MG63 (cell line): Measurements from ENCODE around the gene HSPA1B. TPM values are rescaled to one million over a fixed set of nuclear protein-coding genes. Genes with fewer than 3 reads are reported as not detected.
"Not testable (repeated sequence)": the region's sequence is repeated elsewhere in the genome, so short reads cannot be mapped to it uniquely, and the experiment has no call there.

Experiments used
- DNase-seq: peaks from one replicate; pipeline ENCODE4 v3.0.0-alpha.2; 2020
- H3K27me3 ChIP-seq: fragments of 250-450 bp; sonication (Bioruptor Pico); 2 replicates; pipeline ENCODE4 v1.5.1; 2020; ENCODE audit warnings: mild to moderate bottlenecking, moderate library complexity
- H3K36me3 ChIP-seq: fragments of 250-450 bp; sonication (Bioruptor Pico); 2 replicates; pipeline ENCODE4 v1.5.1; 2020; ENCODE audit warnings: mild to moderate bottlenecking, moderate library complexity
- H3K4me3 ChIP-seq: fragments of 250-450 bp; sonication (Bioruptor Pico); 2 replicates; pipeline ENCODE4 v1.5.1; 2020; ENCODE audit warnings: mild to moderate bottlenecking, moderate library complexity
- H3K9me3 ChIP-seq: fragments of 250-450 bp; sonication (Bioruptor Pico); 2 replicates; pipeline ENCODE4 v1.5.1; 2020; ENCODE audit warnings: mild to moderate bottlenecking, moderate library complexity
- total RNA-seq: library from RNA; depleted of rRNA; stranded (reverse); fragments of >200 nt; shearing (Covaris generic); gene quantifications from 2 replicates; pipeline ENCODE4 v1.2.3, GENCODE V29; 2014; ENCODE audit warnings: low replicate concordance

HSPA1B gene
- total RNA-seq, 1 experiment from 2014 or later, result 72.1 TPM

DNA sequence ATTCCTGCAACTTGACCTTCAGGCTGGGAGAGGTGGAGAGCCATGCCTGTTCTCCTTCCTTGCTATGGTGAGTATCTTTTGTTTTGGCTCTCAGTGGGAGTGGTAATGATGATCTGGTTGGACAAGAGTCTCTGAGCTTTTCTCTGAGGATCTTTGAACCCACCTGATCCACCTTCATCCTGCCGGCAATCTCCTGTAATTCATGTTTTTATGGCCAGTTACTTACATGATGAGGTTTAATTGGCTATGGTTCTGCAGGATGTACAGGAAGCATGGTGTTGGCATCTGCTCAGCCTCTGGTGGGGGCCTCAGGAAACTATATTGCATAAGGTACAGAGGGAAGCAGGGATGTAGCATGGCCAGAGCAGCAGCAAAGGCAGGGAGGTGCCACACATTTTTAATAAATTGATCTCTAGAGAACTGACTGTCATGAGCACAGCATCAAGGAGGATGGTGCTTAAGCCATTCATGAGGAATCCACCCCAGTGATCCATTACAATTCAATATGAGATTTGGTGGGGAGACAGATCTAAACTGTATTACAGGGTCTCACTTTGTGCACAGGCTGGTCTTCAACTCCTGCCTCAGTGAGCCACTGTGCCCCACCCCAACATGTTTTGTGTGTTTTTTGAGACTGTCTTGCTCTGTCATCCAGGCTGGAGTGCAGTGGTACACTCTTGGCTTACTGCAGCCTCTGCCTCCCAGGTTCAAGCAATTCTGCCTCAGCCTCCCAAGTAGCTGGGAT is 10.0 kb downstream of the HSPA1B start:
- H3K36me3 ChIP-seq, result peaks cover 64% of the 10 kb centered on the region
- no peak for DNase-seq
- no peaks in the 10 kb centered on the region for H3K27me3 ChIP-seq
- H3K9me3 ChIP-seq, result no peaks in the 10 kb centered on the region
- H3K4me3 ChIP-seq, result peak overlapping the region; percentile 91

DNA sequence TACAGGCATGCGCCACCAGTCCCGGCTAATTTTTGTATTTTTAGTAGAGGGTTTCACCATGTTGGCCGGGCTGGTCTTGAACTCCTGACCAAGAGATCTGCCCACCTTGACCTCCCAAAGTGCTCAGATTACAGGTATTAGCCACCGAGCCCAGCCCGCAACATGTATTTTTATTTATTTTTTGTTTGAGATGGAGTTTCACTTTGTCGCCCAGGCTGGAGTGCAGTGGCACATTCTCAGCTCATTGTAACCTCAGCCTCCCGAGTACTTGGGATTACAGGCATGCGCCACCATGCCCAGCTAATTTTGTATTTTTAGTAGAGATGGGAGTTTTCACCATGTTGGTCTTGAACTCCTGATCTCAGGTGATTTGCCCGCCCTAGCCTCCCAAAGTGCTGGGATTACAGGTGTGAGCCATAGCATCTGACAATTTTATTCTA is 10.6 kb downstream of the HSPA1B start:
- Histone ChIP-seq H3K4me3 (peak overlapping the region; percentile 91), H3K36me3 (peaks cover 67% of the 10 kb centered on the region)
- not testable (repeated sequence) for DNase-seq, H3K27me3 ChIP-seq, H3K9me3 ChIP-seq

DNA sequence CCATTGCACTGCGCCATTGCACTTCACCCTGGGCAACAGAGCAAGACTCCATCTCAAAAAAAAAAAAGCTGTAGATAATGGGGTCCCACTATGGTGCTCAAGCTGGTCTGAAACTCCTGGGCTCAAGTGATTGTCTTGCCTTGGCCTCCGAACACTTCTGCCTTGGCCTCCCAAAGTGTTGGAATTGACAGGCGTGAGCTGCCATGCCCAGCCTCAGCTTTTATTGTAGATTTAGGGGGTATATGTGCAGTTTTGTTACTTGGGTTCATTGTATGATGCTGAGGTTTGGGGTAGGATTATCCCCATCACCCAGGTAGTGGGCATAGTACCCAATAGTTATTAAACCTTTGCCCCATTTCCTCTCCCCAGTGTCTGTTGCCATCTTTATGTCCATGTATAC is 11.4 kb downstream of the HSPA1B start:
- Histone ChIP-seq H3K36me3 (peaks cover 70% of the 10 kb centered on the region), H3K9me3 (no peaks in the 10 kb centered on the region), H3K27me3 (no peaks in the 10 kb centered on the region), H3K4me3 (peak overlapping the region; percentile 91; the same call in 1 of the 2 replicates)
- no peak for DNase-seq

- H3K36me3 ChIP-seq, result peaks cover 70% of the 10 kb centered on the region
- not testable (repeated sequence) for H3K9me3 ChIP-seq, H3K27me3 ChIP-seq, H3K4me3 ChIP-seq, DNase-seq
Observed at GRCh38 chr6:31839779-31840126, 12.2 kb downstream of the HSPA1B start.

DNA sequence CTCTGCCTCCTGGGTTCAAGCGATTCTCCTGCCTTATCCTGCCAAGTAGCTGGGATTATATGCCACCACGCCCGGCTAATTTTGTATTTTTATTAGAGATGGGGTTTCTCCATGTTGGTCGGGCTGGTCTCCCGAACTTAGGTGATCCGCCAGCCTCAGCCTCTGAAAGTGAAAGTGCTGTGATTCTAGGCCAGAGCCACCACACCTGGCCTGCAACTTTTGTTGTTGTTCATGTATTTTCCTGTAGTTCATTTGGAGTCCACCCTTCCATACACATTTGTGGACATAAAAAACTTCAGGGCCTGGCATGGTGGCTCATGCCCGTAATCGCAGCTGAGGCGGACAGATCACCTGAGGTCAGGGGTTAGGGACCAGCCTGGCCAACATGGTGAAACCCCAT is 14.5 kb downstream of the HSPA1B start:
- Histone ChIP-seq H3K27me3 (no peaks in the 10 kb centered on the region), H3K4me3 (no peak overlapping the region), H3K9me3 (no peaks in the 10 kb centered on the region), H3K36me3 (peaks cover 56% of the 10 kb centered on the region)
- DNase-seq, result no peak

- H3K9me3 ChIP-seq, result no peaks in the 10 kb centered on the region
- DNase-seq, result no peak
- H3K27me3 ChIP-seq, result no peaks in the 10 kb centered on the region
- H3K36me3 ChIP-seq, result peaks cover 32% of the 10 kb centered on the region
- no peak overlapping the region for H3K4me3 ChIP-seq
Observed at GRCh38 chr6:31844507-31844906, 17.0 kb downstream of the HSPA1B start.

DNA sequence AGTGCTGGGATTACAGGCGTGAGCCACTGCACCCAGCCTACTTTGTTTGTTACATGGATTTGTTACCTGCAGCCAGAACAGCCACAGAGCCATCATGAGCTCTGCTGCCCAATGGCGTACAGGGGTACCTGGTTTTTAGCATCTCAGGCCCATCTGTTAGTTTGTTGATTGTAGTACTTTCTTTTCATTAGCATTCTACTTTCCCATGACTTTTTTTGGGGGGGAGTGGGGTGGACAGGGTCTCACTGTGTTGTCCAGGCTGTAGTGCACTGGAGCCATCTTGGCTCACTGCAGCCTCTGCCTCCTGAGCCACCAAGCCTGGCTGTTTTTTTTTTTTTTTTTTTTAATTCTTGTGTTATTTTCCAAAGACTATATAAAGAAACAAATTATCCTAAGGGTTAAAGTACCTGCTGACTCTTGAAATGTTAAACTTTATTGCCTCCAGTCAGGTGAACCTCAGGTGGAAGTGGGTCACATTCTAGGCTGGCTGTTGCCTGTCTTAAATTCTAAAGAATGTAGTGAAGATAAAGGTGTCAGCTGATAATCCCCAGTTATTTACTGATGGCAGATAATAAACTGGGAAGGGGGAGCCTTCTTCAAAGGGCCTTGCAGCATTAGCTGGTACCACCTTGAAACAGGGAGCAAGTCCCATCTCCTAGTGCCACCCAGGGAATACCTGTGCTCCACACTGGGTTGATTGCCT is 19.9 kb downstream of the HSPA1B start:
- Histone ChIP-seq H3K27me3 (no peaks in the 10 kb centered on the region), H3K36me3 (peaks cover 6% of the 10 kb centered on the region; the same call in 1 of the 2 replicates), H3K4me3 (no peak overlapping the region), H3K9me3 (no peaks in the 10 kb centered on the region)
- no peak for DNase-seq

GRCh38 chr6:31850765-31851484 is 23.4 kb downstream of the HSPA1B start:
- no peak overlapping the region for H3K4me3 ChIP-seq
- DNase-seq, result no peak
- H3K36me3 ChIP-seq, result no peaks in the 10 kb centered on the region
- no peaks in the 10 kb centered on the region for H3K27me3 ChIP-seq
- H3K9me3 ChIP-seq, result no peaks in the 10 kb centered on the region

GRCh38 chr6:31851485-31851832 is 23.9 kb downstream of the HSPA1B start:
- H3K27me3 ChIP-seq, result no peaks in the 10 kb centered on the region
- H3K36me3 ChIP-seq, result no peaks in the 10 kb centered on the region
- H3K9me3 ChIP-seq, result no peaks in the 10 kb centered on the region
- DNase-seq, result no peak
- no peak overlapping the region for H3K4me3 ChIP-seq

DNA sequence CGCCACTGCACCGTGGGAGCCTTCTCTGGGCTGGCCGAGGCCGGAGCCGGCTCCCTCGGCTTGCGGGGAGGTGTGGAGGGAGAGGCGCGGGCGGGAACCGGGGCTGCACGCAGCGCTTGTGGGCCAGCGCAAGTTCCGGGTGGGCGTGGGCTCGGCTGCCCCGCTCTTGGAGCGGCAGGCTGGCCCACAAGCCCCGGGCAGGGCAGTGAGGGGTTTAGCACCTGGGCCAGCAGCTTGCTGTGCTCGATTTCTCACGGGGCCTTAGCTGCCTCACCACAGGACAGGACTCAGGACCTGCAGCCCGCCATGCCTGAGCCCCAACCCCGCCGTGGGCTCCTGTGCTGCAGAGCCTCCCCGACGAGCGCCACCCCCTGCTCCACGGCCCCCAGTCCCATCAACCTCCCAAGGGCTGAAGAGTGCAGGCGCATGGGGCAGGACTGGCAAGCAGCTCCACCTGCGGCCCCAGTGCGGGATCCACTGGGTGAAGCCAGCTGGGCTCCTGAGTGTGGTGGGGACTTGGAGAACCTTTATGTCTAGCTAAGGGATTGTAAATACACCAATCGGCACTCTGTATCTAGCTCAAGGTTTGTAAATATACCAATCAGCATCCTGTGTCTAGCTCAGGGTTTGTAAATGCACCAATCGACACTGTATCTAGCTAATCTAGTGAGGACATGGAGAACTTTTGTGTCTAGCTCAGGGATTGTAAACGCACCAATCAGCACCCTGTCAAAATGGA is 24.6 kb downstream of the HSPA1B start:
- not testable (repeated sequence) for H3K9me3 ChIP-seq, H3K4me3 ChIP-seq, H3K36me3 ChIP-seq, DNase-seq, H3K27me3 ChIP-seq

- not testable (repeated sequence) for H3K4me3 ChIP-seq, H3K27me3 ChIP-seq, H3K9me3 ChIP-seq, DNase-seq, H3K36me3 ChIP-seq
Observed at GRCh38 chr6:31857774-31858173, 30.2 kb downstream of the HSPA1B start.

- Histone ChIP-seq H3K4me3 (no peak overlapping the region), H3K36me3 (no peaks in the 10 kb centered on the region), H3K9me3 (no peaks in the 10 kb centered on the region), H3K27me3 (no peaks in the 10 kb centered on the region)
- no peak for DNase-seq
Observed at GRCh38 chr6:31858707-31859106, 31.2 kb downstream of the HSPA1B start.

DNA sequence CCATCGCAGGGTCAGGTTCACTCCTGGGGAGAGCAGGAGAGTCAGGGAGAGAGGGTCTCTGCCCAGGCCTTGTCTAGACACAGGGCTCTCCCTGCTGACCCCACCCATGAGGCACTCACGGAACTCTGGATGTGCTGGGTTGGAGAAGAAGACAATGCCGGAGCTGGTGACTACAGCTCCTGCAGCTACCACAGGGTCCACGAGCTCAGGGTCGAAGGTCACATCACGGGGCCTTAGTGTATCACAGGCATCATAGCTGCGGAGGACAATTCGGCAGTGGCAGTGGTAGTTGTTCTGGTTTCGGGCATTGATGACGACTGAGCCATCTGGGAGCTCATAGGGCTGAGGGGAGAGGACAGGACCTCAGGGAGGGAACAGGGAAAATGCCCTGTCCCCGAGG is 32.4 kb downstream of the HSPA1B start:
- Histone ChIP-seq H3K27me3 (no peaks in the 10 kb centered on the region), H3K36me3 (no peaks in the 10 kb centered on the region), H3K4me3 (no peak overlapping the region), H3K9me3 (no peaks in the 10 kb centered on the region)
- DNase-seq, result no peak

- no peak overlapping the region for H3K4me3 ChIP-seq
- no peak for DNase-seq
Observed at GRCh38 chr6:31860349-31860748, 32.8 kb downstream of the HSPA1B start.

DNA sequence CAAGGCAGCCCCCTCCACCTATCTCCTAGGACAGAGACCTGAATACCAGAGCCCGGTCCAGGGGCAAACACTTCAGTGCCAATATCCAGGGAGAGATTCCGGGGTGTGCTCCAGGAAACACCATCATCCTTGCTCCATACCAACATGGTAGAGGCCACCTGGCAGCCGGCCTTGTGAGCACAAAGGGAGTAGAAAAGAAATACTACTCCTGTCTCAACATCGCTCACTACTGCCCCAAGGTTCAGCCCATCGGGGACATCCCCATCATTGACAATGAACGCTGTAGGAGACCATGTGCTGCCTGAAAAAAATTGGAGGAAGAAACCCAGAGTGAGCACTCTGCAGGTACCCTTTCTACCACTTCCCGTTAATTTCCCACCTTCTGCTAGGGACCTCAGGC is 33.6 kb downstream of the HSPA1B start:
- H3K36me3 ChIP-seq, result no peaks in the 10 kb centered on the region
- DNase-seq, result no peak
- no peaks in the 10 kb centered on the region for H3K9me3 ChIP-seq
- no peaks in the 10 kb centered on the region for H3K27me3 ChIP-seq
- H3K4me3 ChIP-seq, result no peak overlapping the region

More at GRCh38 chr6:31860349-31860748, 32.8 kb downstream of the HSPA1B start:
- no peaks in the 10 kb centered on the region for H3K27me3 ChIP-seq
- no peaks in the 10 kb centered on the region for H3K9me3 ChIP-seq
- no peaks in the 10 kb centered on the region for H3K36me3 ChIP-seq

- Histone ChIP-seq H3K27me3 (no peaks in the 10 kb centered on the region), H3K4me3 (peak overlapping the region; percentile 71), H3K9me3 (no peaks in the 10 kb centered on the region), H3K36me3 (no peaks in the 10 kb centered on the region)
- no peak for DNase-seq
Observed at GRCh38 chr6:31861919-31862343, 34.4 kb downstream of the HSPA1B start.
